ENCODE data around the gene POLR1A.

Gene POLR1A

GRCh38 chr2:86079981-86080911, 25.4 kb downstream of the POLR1A start:
- no peak overlapping the region for H3K27ac ChIP-seq (ENCODE audit: poor library complexity, severe bottlenecking)
- H3K4me1 ChIP-seq (ENCODE audit: insufficient read depth, poor library complexity, severe bottlenecking): no peaks in the 10 kb centered on the region
- H3K4me3 ChIP-seq (ENCODE audit: severe bottlenecking): no peak overlapping the region
- ATAC-seq (ENCODE audit: low read depth) (peak; percentile 79), DNase-seq (ENCODE audit: low spot score) (no peak)
- peaks cover 76% of the 10 kb centered on the region for H3K36me3 ChIP-seq (ENCODE audit: low read depth)
- peak; percentile 57 for TF ChIP-seq CTCF (IDR thresholded peaks at IDR 0.05; ENCODE audit: poor library complexity, severe bottlenecking)
- H3K9me3 ChIP-seq (ENCODE audit: severe bottlenecking): no peaks in the 10 kb centered on the region
- H3K27me3 ChIP-seq (ENCODE audit: insufficient read depth, poor library complexity, severe bottlenecking): no peaks in the 10 kb centered on the region

- H3K4me3 ChIP-seq (ENCODE audit: severe bottlenecking): no peak overlapping the region
- H3K27me3 ChIP-seq (ENCODE audit: insufficient read depth, poor library complexity, severe bottlenecking): no peaks in the 10 kb centered on the region
- peaks cover 81% of the 10 kb centered on the region for H3K36me3 ChIP-seq (ENCODE audit: low read depth)
- no peaks in the 10 kb centered on the region for H3K9me3 ChIP-seq (ENCODE audit: severe bottlenecking)
- H3K27ac ChIP-seq (ENCODE audit: poor library complexity, severe bottlenecking): no peak overlapping the region
- H3K4me1 ChIP-seq (ENCODE audit: insufficient read depth, poor library complexity, severe bottlenecking): no peaks in the 10 kb centered on the region
- peak; percentile 11 for TF ChIP-seq CTCF (IDR thresholded peaks at IDR 0.05; ENCODE audit: poor library complexity, severe bottlenecking)
- ATAC-seq (ENCODE audit: low read depth): 0 out of 3 replicates have a peak, but pooled peaks have one; percentile 43
- no peak for DNase-seq (ENCODE audit: low spot score)
These were observed 26.7 kb downstream of the POLR1A start for GRCh38 chr2:86078774-86079545.

- no peak for DNase-seq (ENCODE audit: low spot score)
- Histone ChIP-seq H3K9me3 (ENCODE audit: severe bottlenecking) (no peaks in the 10 kb centered on the region), H3K27me3 (ENCODE audit: insufficient read depth, poor library complexity, severe bottlenecking) (no peaks in the 10 kb centered on the region), H3K4me1 (ENCODE audit: insufficient read depth, poor library complexity, severe bottlenecking) (no peaks in the 10 kb centered on the region), H3K4me3 (ENCODE audit: severe bottlenecking) (no peak overlapping the region), H3K27ac (ENCODE audit: poor library complexity, severe bottlenecking) (no peak overlapping the region), H3K36me3 (ENCODE audit: low read depth) (peaks cover 80% of the 10 kb centered on the region)
- TF ChIP-seq CTCF (IDR thresholded peaks at IDR 0.05; ENCODE audit: poor library complexity, severe bottlenecking): no peak
- ATAC-seq (ENCODE audit: low read depth): no peak
These were observed 29.8 kb downstream of the POLR1A start for GRCh38 chr2:86075886-86076285.

GRCh38 chr2:86074811-86075210, 30.9 kb downstream of the POLR1A start:
- H3K9me3 ChIP-seq (ENCODE audit: severe bottlenecking): no peaks in the 10 kb centered on the region
- no peak for TF ChIP-seq CTCF (IDR thresholded peaks at IDR 0.05; ENCODE audit: poor library complexity, severe bottlenecking)
- DNase-seq (ENCODE audit: low spot score) (no peak), ATAC-seq (ENCODE audit: low read depth) (no peak)
- peaks cover 80% of the 10 kb centered on the region for H3K36me3 ChIP-seq (ENCODE audit: low read depth)
- no peaks in the 10 kb centered on the region for H3K4me1 ChIP-seq (ENCODE audit: insufficient read depth, poor library complexity, severe bottlenecking)
- H3K27ac ChIP-seq (ENCODE audit: poor library complexity, severe bottlenecking): no peak overlapping the region
- H3K4me3 ChIP-seq (ENCODE audit: severe bottlenecking): no peak overlapping the region
- H3K27me3 ChIP-seq (ENCODE audit: insufficient read depth, poor library complexity, severe bottlenecking): no peaks in the 10 kb centered on the region
